ENCODE data around the gene EIF3C.
"Not testable (repeated sequence)": the region's sequence is repeated elsewhere in the genome, so short reads cannot be mapped to it uniquely, and the experiment has no call there.

DNA sequence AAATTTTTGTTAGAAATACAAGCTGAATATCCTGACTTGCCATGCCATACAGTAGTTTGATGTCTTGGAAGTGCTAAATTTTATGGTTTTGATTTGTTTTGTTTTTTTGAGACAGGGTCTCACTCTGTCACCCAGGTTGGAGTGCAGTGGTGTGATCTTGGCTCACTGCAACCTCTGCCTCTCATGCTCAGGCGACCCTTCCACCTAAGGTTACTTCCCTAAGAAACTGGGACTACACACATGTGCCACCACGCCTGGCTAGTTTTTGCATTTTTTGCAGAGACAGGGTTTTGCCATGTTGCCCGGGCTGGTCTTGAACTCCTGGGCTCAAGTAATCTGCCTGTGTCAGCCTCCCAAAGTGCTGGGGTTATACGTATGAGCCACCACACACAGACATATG, 19.5 kb upstream of the EIF3C start:
- TF ChIP-seq, protein P1, sequence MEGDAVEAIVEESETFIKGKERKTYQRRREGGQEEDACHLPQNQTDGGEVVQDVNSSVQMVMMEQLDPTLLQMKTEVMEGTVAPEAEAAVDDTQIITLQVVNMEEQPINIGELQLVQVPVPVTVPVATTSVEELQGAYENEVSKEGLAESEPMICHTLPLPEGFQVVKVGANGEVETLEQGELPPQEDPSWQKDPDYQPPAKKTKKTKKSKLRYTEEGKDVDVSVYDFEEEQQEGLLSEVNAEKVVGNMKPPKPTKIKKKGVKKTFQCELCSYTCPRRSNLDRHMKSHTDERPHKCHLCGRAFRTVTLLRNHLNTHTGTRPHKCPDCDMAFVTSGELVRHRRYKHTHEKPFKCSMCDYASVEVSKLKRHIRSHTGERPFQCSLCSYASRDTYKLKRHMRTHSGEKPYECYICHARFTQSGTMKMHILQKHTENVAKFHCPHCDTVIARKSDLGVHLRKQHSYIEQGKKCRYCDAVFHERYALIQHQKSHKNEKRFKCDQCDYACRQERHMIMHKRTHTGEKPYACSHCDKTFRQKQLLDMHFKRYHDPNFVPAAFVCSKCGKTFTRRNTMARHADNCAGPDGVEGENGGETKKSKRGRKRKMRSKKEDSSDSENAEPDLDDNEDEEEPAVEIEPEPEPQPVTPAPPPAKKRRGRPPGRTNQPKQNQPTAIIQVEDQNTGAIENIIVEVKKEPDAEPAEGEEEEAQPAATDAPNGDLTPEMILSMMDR (IDR thresholded peaks at IDR 0.05): not testable (repeated sequence)
- not testable (repeated sequence) for TF ChIP-seq POLR2A (IDR thresholded peaks at IDR 0.05)

All from body of pancreas (tissue), 4 donors.